ENCODE results near the gene TMC2.
"Not testable (repeated sequence)": the region's sequence is repeated elsewhere in the genome, so short reads cannot be mapped to it uniquely, and the experiment has no call there.

Gene TMC2

GRCh38 chr20:2536560-2536986 is at the start of gene TMC2:
Gene TMC2, plus strand, starts transcription at chr20:2536573. Its CDS starts 49 bp downstream, at chr20:2536622.
- Mint-ChIP-seq H3K9me3 (no peaks in the 10 kb centered on the region), H3K4me3 (no peak within 1 kb of the TSS), H3K27ac (no peak within 1 kb of the TSS), H3K36me3 (no peaks in the 10 kb centered on the region), H3K4me1 (no peaks in the 10 kb centered on the region)
- ATAC-seq (no peak), DNase-seq (ENCODE audit: low spot score in 2 of 2) (no peak)

GRCh38 chr20:2502808-2503384 is 33.5 kb upstream of the TMC2 start:
- DNase-seq (ENCODE audit: low spot score in 2 of 2); H3K4me1 Mint-ChIP-seq; ATAC-seq; H3K9me3 Mint-ChIP-seq; H3K4me3 Mint-ChIP-seq; H3K27ac Mint-ChIP-seq: not testable (repeated sequence)
- peaks cover 25% of the 10 kb centered on the region for H3K36me3 Mint-ChIP-seq

GRCh38 chr20:2504803-2505202 is 31.6 kb upstream of the TMC2 start:
- H3K9me3 Mint-ChIP-seq; DNase-seq (ENCODE audit: low spot score in 2 of 2); H3K4me3 Mint-ChIP-seq; ATAC-seq; H3K27ac Mint-ChIP-seq: not testable (repeated sequence)
- Mint-ChIP-seq H3K4me1 (peaks cover 24% of the 10 kb centered on the region), H3K36me3 (peaks cover 15% of the 10 kb centered on the region)

- not testable (repeated sequence) for H3K4me3 Mint-ChIP-seq; H3K36me3 Mint-ChIP-seq; DNase-seq (ENCODE audit: low spot score in 2 of 2); H3K9me3 Mint-ChIP-seq; ATAC-seq; H3K27ac Mint-ChIP-seq
- H3K4me1 Mint-ChIP-seq = peaks cover 24% of the 10 kb centered on the region
These were observed 29.9 kb upstream of the TMC2 start for GRCh38 chr20:2506426-2506825.

GRCh38 chr20:2507464-2507863 is 28.9 kb upstream of the TMC2 start:
- DNase-seq (ENCODE audit: low spot score in 2 of 2) (no peak), ATAC-seq (no peak)
- Mint-ChIP-seq H3K4me1 (peaks cover 18% of the 10 kb centered on the region), H3K4me3 (peak overlapping the region; percentile 100), H3K36me3 (peaks cover 9% of the 10 kb centered on the region), H3K27ac (peak overlapping the region; percentile 99), H3K9me3 (no peaks in the 10 kb centered on the region)

GRCh38 chr20:2507875-2508630 is 28.3 kb upstream of the TMC2 start:
- DNase-seq (ENCODE audit: low spot score in 2 of 2) (no peak), ATAC-seq (peak; percentile 5)
- H3K4me3 Mint-ChIP-seq = peak overlapping the region; percentile 100
- no peaks in the 10 kb centered on the region for H3K9me3 Mint-ChIP-seq
- H3K4me1 Mint-ChIP-seq = peaks cover 18% of the 10 kb centered on the region
- peaks cover 9% of the 10 kb centered on the region for H3K36me3 Mint-ChIP-seq
- peak overlapping the region; percentile 99 for H3K27ac Mint-ChIP-seq

GRCh38 chr20:2508631-2509467 is 27.5 kb upstream of the TMC2 start, which contains the start of gene ZNF343:
Gene ZNF343, minus strand, starts transcription at chr20:2508915. Its CDS starts 15,020 bp downstream, at chr20:2493895.
- DNase-seq (ENCODE audit: low spot score in 2 of 2) (peak; percentile 64 to 89), ATAC-seq (peak; percentile 99)
- H3K27ac Mint-ChIP-seq = peak within 1 kb of the TSS; percentile 99
- H3K4me3 Mint-ChIP-seq = peak within 1 kb of the TSS; percentile 100
- H3K4me1 Mint-ChIP-seq = peaks cover 18% of the 10 kb centered on the region
- H3K9me3 Mint-ChIP-seq = no peaks in the 10 kb centered on the region
- H3K36me3 Mint-ChIP-seq = peaks cover 9% of the 10 kb centered on the region

- H3K27ac Mint-ChIP-seq = peak overlapping the region; percentile 99
- H3K9me3 Mint-ChIP-seq = no peaks in the 10 kb centered on the region
- peaks cover 18% of the 10 kb centered on the region for H3K4me1 Mint-ChIP-seq
- H3K4me3 Mint-ChIP-seq = peak overlapping the region; percentile 100
- ATAC-seq = no peak
- DNase-seq (ENCODE audit: low spot score in 2 of 2) = no peak
- H3K36me3 Mint-ChIP-seq = peaks cover 9% of the 10 kb centered on the region
These were observed 26.9 kb upstream of the TMC2 start for GRCh38 chr20:2509468-2509781.

- no peaks in the 10 kb centered on the region for H3K9me3 Mint-ChIP-seq
- H3K27ac Mint-ChIP-seq = no peak overlapping the region
- peaks cover 9% of the 10 kb centered on the region for H3K36me3 Mint-ChIP-seq
- peaks cover 18% of the 10 kb centered on the region for H3K4me1 Mint-ChIP-seq
- ATAC-seq (no peak), DNase-seq (ENCODE audit: low spot score in 2 of 2) (no peak)
- H3K4me3 Mint-ChIP-seq = peak overlapping the region; percentile 100
These were observed 26.6 kb upstream of the TMC2 start for GRCh38 chr20:2509794-2510193.

- Mint-ChIP-seq H3K4me3 (no peak overlapping the region), H3K27ac (no peak overlapping the region), H3K4me1 (peaks cover 9% of the 10 kb centered on the region), H3K36me3 (no peaks in the 10 kb centered on the region), H3K9me3 (no peaks in the 10 kb centered on the region)
- ATAC-seq = no peak
- DNase-seq (ENCODE audit: low spot score in 2 of 2) = no peak
These were observed 21.2 kb upstream of the TMC2 start for GRCh38 chr20:2515203-2515602.

- no peak overlapping the region for H3K27ac Mint-ChIP-seq
- H3K4me3 Mint-ChIP-seq = no peak overlapping the region
- ATAC-seq = peak; percentile 19
- H3K4me1 Mint-ChIP-seq = peaks cover 10% of the 10 kb centered on the region
- no peaks in the 10 kb centered on the region for H3K9me3 Mint-ChIP-seq
- H3K36me3 Mint-ChIP-seq = no peaks in the 10 kb centered on the region
- no peak for DNase-seq (ENCODE audit: low spot score in 2 of 2)
These were observed 20.0 kb upstream of the TMC2 start for GRCh38 chr20:2516399-2516798.

GRCh38 chr20:2518096-2518495 is 18.3 kb upstream of the TMC2 start:
- ATAC-seq = no peak
- DNase-seq (ENCODE audit: low spot score in 2 of 2) = no peak
- peaks cover 14% of the 10 kb centered on the region for H3K4me1 Mint-ChIP-seq
- H3K9me3 Mint-ChIP-seq = no peaks in the 10 kb centered on the region
- H3K27ac Mint-ChIP-seq = no peak overlapping the region
- H3K4me3 Mint-ChIP-seq = no peak overlapping the region
- no peaks in the 10 kb centered on the region for H3K36me3 Mint-ChIP-seq

GRCh38 chr20:2518558-2518957 is 17.8 kb upstream of the TMC2 start:
- H3K4me1 Mint-ChIP-seq = peaks cover 14% of the 10 kb centered on the region
- DNase-seq (ENCODE audit: low spot score in 2 of 2) (no peak), ATAC-seq (no peak)
- H3K36me3 Mint-ChIP-seq = no peaks in the 10 kb centered on the region
- H3K27ac Mint-ChIP-seq = peak overlapping the region; percentile 13
- H3K9me3 Mint-ChIP-seq = no peaks in the 10 kb centered on the region
- no peak overlapping the region for H3K4me3 Mint-ChIP-seq

GRCh38 chr20:2519115-2519809 is 17.1 kb upstream of the TMC2 start:
- H3K27ac Mint-ChIP-seq = peak overlapping the region; percentile 13

GRCh38 chr20:2520617-2521016 is 15.8 kb upstream of the TMC2 start:
- Mint-ChIP-seq H3K27ac (no peak overlapping the region), H3K36me3 (peaks cover 11% of the 10 kb centered on the region), H3K9me3 (no peaks in the 10 kb centered on the region), H3K4me1 (peaks cover 29% of the 10 kb centered on the region), H3K4me3 (no peak overlapping the region)
- ATAC-seq (no peak), DNase-seq (ENCODE audit: low spot score in 2 of 2) (no peak)

More at GRCh38 chr20:2519115-2519809, 17.1 kb upstream of the TMC2 start:
- H3K9me3 Mint-ChIP-seq = no peaks in the 10 kb centered on the region
- peaks cover 17% of the 10 kb centered on the region for H3K4me1 Mint-ChIP-seq
- H3K4me3 Mint-ChIP-seq = no peak overlapping the region
- peak; percentile 83 for ATAC-seq
- no peak for DNase-seq (ENCODE audit: low spot score in 2 of 2)
- no peaks in the 10 kb centered on the region for H3K36me3 Mint-ChIP-seq
